COLO668 (cell line): ENCODE results near the gene MS4A15.

Experiments
- DNase-seq: peaks from one replicate; lab custom pipeline; 2025; ENCODE audit not compliant: unreplicated experiment; lab: John Stamatoyannopoulos, UW

MS4A15 gene

DNA sequence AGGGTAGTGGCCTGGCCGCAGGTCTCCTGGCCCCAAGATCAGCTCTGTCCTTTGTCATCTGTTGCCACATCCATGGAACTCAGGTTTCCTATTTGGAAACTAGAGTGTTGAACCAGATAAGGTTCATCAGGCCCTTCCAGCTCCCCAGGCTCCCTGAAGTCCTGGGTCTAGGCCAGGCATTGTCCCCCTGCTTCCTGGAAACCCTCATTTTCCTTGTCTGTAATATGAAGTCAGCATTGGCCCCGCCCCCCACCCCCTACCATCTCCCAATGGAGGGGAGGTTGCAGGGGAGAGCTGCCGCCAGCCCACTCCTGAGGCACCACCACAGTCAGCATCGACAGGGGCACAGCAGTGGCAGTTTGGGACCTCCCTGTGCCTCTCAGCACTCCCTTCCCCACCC is 19.5 kb downstream of the MS4A15 start:
- DNase-seq, result no peak

DNA sequence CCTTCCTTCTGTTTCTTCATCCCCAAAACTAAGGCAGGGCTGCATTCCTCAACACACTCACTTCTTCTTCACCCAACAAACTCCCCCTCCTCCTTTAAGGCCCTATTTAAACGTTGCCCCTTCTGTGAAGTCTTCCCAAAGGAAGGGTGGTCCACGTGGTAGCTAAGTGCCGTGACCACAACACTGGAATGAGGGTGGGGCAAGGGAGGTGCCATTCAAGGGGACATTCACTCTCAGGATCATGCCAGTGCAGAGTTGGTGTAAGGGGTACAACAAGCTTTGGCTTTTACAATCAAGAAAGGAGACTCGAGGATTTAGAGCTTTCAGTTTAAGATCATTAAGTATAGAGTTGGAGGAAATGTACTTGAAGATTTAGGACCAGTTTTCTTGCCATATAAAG is 20.4 kb downstream of the MS4A15 start:
- no peak for DNase-seq

DNA sequence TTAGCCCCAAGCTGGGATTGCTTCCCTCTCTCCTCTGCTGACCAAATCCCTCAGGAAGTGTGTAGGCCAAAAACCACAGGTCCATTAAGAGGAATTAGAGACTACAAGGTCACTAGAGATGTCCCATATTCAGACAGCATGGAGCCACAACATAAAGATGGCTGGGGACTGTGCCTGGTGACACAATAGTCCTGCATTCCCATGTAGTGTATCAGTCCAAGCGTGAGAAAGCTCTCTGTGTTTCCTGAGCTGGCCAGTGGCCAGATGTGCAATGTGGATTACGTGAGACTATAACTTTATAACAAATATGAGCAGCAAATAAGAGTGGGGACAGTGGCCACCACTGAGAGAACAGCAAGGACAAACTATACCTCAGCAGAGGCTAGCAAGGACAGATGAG is 20.9 kb downstream of the MS4A15 start:
- DNase-seq, result no peak

DNA sequence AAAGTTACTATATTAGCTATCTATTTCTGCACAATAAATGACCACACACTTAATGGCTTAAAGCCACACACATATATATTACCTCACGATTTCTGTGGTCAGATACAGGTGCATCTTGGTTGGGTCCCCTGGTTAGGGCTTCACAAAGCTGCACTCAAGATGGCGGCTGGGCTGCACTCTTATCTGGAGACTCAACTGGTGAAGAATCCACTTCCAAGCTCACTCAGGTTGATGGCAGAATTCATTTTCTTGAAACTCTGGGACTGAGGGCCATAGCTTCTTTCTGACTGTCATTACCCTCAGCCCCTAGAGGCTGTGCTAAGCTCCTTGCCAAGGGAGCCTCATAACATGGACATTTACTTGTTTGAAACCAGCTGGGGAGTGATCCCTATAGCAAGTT is 23.4 kb downstream of the MS4A15 start:
- DNase-seq, result no peak

DNA sequence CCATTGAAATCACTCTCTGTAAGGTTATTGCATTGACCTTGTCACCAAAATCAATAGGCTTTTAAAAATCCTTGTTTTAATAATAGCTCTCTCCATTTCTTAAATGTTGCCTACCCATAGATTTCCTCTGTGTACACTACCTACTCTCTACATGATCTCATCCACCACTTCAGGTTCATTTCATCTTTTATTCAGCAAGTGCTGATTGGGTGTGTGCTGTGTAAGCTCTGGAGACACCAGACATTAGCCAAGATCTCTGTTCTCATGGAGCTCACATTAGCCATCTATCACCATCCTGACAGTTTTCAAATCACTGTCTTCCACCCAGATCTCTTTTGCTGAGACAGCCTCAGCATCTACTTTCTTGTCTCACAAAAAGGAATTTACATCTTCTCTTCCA is 24.1 kb downstream of the MS4A15 start:
- DNase-seq, result no peak

DNA sequence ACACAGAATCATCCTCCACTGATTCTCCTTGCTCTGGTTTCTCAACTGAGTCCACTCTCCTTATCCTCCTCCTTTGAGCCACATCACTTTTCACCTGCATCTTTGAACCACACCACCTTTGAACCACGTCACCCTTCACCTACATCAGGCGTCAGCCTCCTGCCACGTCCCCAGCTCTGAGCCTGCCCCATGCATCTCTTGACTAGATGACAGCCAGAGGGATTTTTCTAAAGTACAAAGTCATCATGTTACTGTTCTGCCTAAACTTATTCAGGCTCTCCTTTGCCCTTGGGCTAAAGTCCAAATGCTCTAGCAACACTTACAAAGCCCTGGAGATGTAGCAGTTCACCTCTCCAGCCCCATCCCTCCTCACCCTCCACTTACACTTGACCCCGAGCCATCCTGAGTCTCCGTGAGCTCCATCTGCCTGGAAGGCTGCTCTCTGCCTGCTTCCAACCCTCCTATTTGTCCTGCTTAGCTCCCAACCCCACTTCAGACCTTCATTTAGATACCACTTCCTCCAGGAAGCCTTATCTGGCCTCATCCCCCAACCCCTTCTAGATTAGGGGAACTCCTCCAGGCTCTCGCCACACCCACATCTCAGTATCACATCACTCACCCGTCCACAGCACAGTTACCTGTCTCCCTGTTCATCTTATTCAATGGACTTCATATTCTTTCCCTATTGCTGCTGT is 24.8 kb downstream of the MS4A15 start:
- no peak for DNase-seq

DNA sequence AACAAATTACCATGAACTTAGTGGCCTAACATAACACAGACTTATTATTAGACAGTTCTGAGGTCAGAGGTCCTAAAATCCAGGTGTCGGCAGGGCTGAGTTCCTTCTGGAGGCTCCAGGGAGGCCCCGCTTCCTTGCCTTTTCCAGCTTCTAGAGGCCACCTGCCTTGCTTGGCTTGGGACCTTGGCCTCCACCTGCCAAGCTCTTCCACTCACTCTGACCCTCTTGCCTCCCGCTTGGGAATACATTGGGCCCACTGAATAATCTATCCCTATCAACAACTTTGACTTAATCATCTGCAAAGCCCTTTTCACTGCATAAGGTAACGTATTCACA is 25.3 kb downstream of the MS4A15 start:
- no peak for DNase-seq

DNA sequence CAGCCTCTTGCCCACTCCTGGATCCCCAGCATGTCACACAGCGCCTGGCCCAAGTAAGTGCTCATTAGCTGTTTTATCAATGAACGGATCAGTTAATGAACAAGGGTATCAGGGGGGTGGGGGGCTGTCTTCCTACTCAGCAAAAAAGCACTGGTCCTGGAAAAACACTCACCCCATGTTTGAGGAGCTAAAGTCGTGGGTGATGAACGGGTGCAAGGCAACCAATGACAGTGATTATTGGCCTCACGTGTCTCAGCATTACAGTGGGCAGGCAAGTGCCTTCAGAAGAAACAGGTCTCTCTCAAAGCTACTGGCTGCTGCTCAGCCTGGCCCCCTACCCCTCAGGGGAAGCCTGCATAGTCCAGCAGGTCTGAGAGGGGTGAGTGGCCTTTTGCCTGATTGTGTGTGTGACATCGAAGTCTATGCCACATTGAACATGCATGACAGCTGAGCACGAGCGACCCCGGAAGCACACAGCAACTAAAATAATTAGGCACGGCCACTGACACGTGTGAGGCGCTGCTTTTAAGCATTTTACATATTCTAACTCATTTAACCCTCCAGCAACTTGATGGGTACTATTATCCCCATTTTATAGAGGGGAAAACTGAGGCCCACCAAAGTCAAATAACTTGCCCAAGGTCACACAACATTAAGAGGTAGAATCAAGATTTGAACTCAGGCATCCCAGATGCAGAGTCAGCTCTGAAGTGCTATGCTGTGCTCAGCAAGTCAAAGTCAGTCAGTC is 25.9 kb downstream of the MS4A15 start:
- DNase-seq, result no peak

DNA sequence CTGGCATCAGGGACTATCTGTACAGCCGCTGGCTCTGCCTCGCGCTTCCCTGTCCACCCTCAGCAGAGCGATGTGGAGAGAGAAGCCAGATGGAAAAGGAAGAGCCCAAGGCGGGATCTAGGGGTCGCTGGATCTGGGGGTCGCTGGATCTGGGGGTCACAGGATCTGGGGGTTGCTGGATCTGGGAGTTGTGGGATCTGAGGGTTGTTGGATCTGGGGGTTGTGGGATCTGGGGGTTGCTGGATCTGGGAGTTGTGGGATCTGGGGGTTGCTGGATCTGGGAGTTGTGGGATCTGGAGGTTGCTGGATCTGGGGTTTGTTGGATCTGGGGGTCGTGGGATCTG is 26.4 kb downstream of the MS4A15 start:
- DNase-seq, result no peak

DNA sequence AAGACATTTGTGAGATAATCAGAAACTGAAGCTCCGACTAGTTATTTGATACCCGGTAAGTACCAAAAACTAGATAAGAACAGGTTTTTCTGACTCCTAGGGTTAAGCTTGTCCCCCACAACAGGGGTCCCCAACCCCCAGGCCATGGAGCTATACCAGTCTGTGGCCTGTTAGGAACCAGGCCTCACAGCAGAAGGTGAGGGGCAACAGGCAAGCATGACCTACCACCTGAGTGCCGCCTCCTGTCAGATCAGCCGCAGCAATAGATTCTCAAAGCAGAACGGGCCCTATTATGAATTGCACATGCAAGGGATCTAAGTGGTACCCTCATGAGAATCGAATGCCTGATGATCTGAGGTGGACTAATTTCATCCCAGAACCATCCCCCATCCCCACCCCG is 27.2 kb downstream of the MS4A15 start:
- no peak for DNase-seq

DNA sequence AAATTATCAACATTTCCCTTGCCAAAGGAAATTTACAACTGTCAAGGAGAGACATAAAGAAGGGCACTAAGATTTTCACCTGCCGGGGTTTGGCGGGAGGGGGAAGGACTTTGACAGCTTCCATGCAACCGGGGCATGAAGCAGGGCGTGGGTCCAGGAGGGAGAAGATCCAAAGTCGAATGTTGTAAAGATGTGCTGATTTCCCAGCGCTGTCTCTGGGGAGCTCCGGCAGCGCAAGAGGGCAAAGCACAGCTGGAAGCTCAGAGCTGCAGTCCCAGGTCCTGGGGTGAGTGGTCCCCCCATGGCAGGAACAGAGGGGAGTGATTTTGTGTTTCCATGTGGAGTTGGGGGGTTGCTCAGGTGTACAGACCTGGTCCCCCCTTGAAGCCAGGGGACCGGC is 28.5 kb downstream of the MS4A15 start, which contains the start of gene MS4A10:
MS4A10 (plus strand) TSS at position 198 of the 400 bp plus-strand sequence. CDS start 5,003 bp downstream, outside the sequence.
- DNase-seq, result no peak

DNA sequence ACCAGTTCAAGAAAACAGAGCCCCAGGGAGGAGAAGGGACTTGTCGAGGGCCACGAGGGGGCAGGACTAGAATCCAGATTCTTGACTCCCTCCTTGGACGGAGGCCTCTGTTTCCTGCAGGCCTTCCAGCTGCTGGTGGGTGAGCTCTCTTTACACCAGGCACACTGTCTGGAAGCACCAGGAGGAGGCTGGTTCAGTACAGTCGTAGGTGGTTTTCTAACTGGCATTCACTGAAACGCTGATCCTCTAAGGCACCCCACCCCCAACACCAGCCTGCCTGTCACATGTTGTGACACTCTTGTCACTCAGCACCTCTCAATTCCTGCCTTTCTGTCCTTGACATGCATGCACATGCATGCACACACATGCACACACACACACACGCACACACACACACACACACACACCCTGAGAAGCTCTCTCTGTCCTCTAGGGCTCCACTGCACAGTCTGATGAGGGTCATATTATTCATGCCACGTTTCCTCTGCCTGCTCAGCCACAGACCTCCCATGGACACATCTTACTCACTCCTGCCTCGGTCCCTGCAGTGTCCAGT is 29.2 kb downstream of the MS4A15 start:
- no peak for DNase-seq

DNA sequence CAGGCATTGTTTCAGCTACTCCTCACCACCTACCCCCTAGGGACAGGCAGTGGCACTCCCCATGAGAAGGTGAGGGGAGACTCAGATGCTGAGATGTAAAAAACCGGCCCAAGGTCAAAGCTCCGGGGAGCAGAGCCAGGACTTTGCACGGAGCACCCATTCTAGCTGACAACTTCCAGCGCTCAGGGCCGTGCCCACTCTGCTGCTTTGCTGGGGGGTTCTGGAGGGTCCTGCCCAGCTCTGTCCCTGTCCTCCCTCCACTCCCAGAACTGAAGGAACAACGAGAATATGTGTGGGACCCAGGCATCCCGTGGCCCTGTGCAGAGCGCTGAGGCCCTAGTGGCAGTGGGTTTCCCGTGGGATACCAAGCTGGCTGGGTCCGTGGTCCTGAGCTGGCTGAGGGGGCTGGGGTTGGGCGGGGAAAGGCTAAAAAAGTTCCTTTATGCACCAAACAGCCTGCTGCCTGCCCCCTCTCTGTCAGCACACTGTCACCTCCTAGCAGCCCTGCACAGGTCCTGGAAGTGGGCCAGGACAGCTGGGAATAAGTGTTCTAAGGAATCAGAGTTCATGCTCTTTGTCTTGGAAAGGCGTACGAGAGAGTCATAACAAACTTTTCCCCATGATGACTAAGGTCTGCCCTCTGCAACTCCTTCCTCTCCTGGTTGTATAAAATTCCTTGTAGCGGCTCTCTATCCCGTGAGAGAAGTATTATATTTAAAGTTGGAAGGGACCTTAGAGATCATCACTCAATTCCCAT is 30.3 kb downstream of the MS4A15 start:
- no peak for DNase-seq

DNA sequence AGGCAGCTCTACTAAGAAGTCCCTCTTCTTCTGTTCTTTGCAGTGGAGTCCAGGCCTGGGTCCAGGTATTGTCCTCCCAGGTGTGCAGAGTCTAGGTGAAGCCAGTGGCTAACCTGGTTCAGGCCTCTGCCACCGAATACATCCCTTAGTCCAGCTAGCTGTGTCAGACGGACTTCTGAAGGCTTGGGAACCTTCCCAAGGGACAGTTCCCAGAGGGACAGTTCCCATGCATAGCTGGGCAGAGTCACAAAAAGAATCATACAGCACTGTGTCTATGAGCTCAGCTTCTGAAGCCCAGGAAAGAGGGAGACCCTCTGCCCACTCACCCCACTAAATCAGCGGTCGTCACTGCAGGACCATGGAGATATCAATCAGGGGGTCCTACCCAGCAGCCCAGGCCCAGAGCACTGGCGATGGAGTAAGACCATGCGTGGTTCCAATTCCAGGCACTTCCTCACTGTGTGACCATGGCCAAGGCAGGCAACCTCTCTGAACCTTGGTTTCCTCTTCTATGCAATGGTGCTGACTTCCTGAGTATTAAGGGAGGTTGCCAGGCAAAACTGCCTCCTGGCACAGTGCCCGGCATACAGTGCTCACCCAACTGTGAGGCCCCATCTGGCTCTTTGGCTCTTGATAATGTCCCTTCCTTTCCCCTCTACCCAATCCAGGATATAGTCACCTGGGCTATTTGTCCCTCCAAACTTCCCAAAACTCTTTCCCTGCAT is 31.9 kb downstream of the MS4A15 start:
- peak; percentile 12 for DNase-seq

DNA sequence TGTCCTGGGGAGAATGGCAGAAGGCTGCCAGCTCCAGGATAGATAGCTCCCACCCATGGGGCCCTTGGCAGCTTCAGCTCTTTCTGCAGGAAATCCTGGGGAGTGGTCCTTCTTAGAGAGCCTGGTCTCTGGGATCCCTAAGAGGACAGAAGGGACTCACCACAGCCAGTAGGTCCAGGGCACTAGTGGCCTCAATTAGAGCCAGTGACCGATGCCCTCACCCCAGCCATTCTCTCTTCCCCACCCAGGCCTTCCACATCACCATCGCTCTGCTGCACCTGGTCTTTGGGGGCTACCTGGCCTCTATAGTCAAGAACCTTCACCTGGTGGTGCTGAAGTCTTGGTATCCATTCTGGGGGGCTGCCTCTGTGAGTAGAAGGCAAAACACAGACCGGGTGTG is 34.1 kb downstream of the MS4A15 start:
- DNase-seq, result no peak

DNA sequence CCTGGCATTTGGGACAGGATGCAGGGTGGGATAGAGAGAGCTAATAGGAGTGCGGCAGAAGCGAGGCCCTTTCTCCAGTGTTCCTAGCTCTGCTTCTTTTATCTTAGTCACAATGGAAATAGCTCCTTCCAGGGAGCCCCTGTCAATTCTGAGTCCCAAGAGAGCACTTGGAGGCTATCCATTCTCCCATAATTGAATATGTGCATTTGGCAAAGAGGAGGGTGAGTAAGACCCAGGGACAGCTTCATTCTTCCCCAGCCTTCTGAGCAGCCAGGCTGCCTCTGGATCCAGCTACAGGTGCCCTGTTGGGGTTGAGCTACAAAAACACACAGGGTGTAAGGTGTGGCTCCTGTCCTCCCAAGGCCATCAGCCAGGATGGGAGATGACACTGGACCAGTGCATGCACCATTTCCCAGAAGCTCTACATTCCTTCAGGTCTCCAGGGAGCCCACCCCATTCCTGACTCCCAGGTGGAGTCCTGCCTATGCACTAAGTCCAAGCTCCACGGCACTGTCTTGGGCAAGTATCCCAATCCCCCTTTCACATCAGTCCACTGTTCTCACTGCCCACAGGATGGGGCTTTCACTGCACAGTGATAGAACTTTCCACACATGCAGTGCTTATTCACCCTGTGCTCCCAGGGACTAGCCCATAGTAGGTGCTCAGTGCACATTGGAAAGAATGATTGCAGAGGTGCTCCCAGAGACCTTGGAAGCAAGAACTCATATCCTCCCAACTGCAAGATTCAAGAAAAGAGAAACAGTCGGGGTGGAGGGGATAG is 34.7 kb downstream of the MS4A15 start:
- no peak for DNase-seq

DNA sequence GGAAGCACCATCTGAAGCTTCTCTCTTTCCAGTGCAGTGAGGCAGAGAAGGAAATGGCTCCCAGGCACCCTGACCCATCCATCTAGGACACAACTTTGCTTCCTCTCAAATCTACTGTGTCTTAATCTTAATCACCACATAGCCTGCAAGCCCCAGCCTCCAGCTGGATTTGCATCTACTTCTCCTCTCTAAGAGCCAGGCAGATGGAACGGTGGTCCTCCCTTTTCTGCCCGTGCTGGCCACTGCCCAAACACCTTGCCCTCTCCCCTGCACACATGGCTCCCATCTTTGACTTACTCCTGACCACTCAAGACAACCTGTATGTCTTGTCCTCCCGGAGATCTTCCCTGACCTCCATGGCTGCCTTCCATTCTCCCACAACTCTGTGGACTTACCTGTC is 35.9 kb downstream of the MS4A15 start:
- no peak for DNase-seq

DNA sequence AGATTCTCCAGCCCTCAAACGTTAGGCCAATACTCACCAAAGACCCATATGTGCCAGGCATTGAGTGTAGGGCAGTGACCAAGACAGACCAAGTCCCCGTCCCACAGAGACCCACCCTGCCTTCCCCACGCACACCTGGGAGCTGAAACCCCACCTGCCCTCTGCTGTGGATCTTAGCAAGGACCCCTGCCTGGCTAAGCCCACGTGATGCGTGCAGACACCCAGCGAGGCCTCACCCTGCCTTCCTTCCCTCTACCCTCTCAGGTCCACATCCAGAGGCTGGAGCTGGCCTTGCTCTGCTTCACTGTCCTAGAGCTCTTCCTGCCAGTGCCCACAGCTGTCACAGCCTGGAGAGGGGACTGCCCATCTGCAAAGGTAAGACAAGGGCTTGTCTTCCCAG is 38.6 kb downstream of the MS4A15 start:
- DNase-seq, result no peak

DNA sequence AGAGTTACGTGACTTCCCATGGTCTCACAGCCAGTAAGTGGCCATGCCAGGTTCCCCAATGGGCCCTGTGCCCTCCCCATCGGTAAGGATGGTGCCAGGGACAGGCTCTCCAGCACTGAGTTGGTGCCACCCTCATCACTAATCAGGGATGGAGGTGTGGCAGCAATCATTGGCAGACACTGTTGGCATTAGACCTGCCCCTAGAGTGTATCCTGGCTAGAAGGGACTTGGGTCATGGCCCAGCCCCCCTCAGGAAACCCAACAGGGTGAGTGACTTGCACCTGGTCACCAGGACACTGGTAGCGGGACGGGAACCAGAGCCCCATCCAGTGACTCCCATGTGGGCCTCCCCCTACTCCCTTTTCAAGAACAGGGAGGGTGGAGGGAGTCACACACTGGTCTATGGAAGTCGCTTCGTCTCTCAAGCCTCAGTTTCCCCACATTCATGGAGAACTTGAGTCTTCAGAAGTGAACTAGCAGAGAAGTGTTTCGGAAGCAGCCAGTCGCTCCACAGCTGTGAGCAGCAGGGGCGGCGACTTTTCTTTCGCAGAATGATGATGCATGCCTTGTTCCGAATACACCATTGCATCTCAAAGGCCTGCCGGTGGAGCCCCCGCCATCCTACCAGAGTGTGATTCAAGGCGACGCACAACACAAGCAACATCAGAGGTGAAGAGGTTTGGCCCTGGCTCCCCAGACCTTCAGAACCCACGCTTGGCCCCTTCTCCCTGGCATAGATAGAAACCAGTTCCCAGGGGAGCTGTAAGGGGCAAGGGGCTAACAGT is 41.4 kb downstream of the MS4A15 start:
- no peak for DNase-seq

DNA sequence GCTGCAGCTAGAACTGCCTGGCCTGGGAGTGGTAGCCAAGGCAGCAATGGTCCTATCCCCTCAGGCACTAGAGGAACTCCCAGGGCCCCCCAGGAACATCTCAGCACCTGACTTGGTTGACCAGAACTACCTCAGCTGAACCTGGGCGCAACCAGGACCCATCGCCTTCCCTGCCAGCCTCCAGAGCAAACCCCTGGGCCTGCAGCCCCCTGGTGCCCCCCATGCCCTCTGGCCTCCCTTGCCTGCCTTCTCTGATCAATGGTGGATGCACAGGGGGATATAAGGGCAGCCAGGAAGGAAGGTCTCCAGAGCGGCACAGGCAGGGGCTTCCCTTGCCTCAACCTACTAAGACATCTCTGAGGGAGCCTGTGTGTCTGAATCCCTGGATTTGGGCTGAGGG is 42.0 kb downstream of the MS4A15 start:
- DNase-seq, result no peak
